ENCODE results near the gene AQP7.
"Not testable (repeated sequence)": the region's sequence is repeated elsewhere in the genome, so short reads cannot be mapped to it uniquely, and the experiment has no call there.

DNA sequence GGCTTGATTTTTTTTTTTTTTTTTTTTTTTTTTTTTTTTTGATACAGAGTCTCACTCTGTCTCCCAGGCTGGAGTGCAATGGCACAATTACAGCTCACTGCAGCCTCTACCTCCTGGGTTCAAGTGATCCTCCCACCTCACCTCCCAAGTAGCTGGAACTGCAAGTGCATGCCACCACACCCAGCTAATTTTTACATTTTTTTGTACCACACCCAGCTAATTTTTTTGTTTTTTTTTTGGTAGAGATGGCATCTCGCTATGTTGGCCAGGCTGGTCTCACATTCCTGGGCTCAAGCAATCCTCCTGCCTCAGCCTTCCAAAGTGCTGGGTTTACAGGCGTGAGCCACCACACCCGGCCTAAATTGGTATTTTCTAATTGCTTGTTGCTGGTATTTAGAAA lies 43.7 kb downstream of the AQP7 start:
- TF ChIP-seq, protein P1, sequence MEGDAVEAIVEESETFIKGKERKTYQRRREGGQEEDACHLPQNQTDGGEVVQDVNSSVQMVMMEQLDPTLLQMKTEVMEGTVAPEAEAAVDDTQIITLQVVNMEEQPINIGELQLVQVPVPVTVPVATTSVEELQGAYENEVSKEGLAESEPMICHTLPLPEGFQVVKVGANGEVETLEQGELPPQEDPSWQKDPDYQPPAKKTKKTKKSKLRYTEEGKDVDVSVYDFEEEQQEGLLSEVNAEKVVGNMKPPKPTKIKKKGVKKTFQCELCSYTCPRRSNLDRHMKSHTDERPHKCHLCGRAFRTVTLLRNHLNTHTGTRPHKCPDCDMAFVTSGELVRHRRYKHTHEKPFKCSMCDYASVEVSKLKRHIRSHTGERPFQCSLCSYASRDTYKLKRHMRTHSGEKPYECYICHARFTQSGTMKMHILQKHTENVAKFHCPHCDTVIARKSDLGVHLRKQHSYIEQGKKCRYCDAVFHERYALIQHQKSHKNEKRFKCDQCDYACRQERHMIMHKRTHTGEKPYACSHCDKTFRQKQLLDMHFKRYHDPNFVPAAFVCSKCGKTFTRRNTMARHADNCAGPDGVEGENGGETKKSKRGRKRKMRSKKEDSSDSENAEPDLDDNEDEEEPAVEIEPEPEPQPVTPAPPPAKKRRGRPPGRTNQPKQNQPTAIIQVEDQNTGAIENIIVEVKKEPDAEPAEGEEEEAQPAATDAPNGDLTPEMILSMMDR (IDR thresholded peaks at IDR 0.05), result not testable (repeated sequence)
- TF ChIP-seq POLR2AphosphoS5 (IDR thresholded peaks at IDR 0.05), result not testable (repeated sequence)
